ENCODE measurements around the gene UBAC2. TPM values are rescaled to one million over a fixed set of nuclear protein-coding genes. Genes with fewer than 3 reads are reported as not detected.
A peak's percentile ranks its signal among the peaks of the same experiment; 100 is the strongest.

The UBAC2 gene
- total and polyA plus RNA-seq, 4 experiments from 2014 or later = 88.4 to 161 (median 101) TPM

- ChIA-PET POLR2A (ENCODE audit: partially characterized antibody) (interaction anchor here (0.7 to 19.6 kb wide), 23 partner anchors 7 to 140 kb away, joined by 3 to 929 read pairs (median 12); partner anchors contain the start of gene GPR183), CTCF (ENCODE audit: partially characterized antibody) (interaction anchor here (1.4 to 14.1 kb wide), 8 partner anchors 10 to 140 kb away, joined by 3 to 217 read pairs (median 8); partner anchors contain the start of gene GPR183)
- Mint-ChIP-seq H3K36me3 (peaks cover 50 to 74% of the 10 kb centered on the region in 2 donors), H3K27me3 (no peaks in the 10 kb centered on the region), H3K4me1 (peaks cover 62 to 94% (median 74%) of the 10 kb centered on the region in 4 donors), H3K9me3 (no peaks in the 10 kb centered on the region), H3K27ac (peak overlapping the region; percentile 88 to 96 (median 93)), H3K4me3 (peak overlapping the region; percentile 61 to 87 (median 75))
- DNase-seq = no peak
- H3K36me3 ChIP-seq (ENCODE audit: insufficient read depth, low read length) = peaks cover 35% of the 10 kb centered on the region
- intact Hi-C loops (cut with micrococcal nuclease) = loop anchor here (1.0 kb wide), 1 partner anchor 9 kb away; no protein-coding TSS in a partner anchor
- no peaks in the 10 kb centered on the region for H3K27me3 ChIP-seq (ENCODE audit: insufficient read depth, low read length)
- peak overlapping the region in 1 of 2 donors; percentile 20 for H3K4me3 ChIP-seq (ENCODE audit: low read length in 2 of 2)
- H3K27ac ChIP-seq (ENCODE audit: low read depth, low read length) = peak overlapping the region; percentile 66
- H3K4me1 ChIP-seq (ENCODE audit: insufficient read depth, low read length) = peaks cover 95% of the 10 kb centered on the region
- no peaks in the 10 kb centered on the region for H3K9me3 ChIP-seq (ENCODE audit: control insufficient read depth in 1 of 2, low read length in 2 of 2)
Observed at GRCh38 chr13:99295488-99296252, 95.0 kb downstream of the UBAC2 start.

- peak overlapping the region; percentile 76 to 87 (median 86) for H3K4me3 Mint-ChIP-seq
- H3K4me1 Mint-ChIP-seq = peaks cover 58 to 92% (median 70%) of the 10 kb centered on the region in 4 donors
- Histone ChIP-seq H3K27ac (ENCODE audit: low read depth, low read length) (peak overlapping the region; percentile 66), H3K36me3 (ENCODE audit: insufficient read depth, low read length) (peaks cover 35% of the 10 kb centered on the region), H3K4me3 (ENCODE audit: low read length in 2 of 2) (peak overlapping the region in 1 of 2 donors; percentile 8), H3K27me3 (ENCODE audit: insufficient read depth, low read length) (no peaks in the 10 kb centered on the region), H3K9me3 (ENCODE audit: control insufficient read depth in 1 of 2, low read length in 2 of 2) (no peaks in the 10 kb centered on the region), H3K4me1 (ENCODE audit: insufficient read depth, low read length) (peaks cover 94% of the 10 kb centered on the region)
- H3K9me3 Mint-ChIP-seq = no peaks in the 10 kb centered on the region
- intact Hi-C loops (cut with micrococcal nuclease) = loop anchor here (1.0 kb wide), 1 partner anchor 8 kb away; no protein-coding TSS in a partner anchor
- H3K27ac Mint-ChIP-seq = peak overlapping the region; percentile 86 to 96 (median 94)
- ChIA-PET CTCF (ENCODE audit: partially characterized antibody) (interaction anchor here (0.8 to 14.1 kb wide), 9 partner anchors 10 to 139 kb away, joined by 3 to 217 read pairs (median 6); partner anchors contain the start of gene GPR183), POLR2A (ENCODE audit: partially characterized antibody) (interaction anchor here (0.7 to 19.6 kb wide), 16 partner anchors 8 to 139 kb away, joined by 3 to 929 read pairs (median 23); partner anchors contain the start of genes GPR183 and UBAC2)
- H3K36me3 Mint-ChIP-seq = peaks cover 50 to 71% of the 10 kb centered on the region in 2 donors
- H3K27me3 Mint-ChIP-seq = no peaks in the 10 kb centered on the region
- peak; percentile 46 to 69 (median 59) for DNase-seq
Observed at GRCh38 chr13:99296398-99296797, 95.7 kb downstream of the UBAC2 start.

DNA sequence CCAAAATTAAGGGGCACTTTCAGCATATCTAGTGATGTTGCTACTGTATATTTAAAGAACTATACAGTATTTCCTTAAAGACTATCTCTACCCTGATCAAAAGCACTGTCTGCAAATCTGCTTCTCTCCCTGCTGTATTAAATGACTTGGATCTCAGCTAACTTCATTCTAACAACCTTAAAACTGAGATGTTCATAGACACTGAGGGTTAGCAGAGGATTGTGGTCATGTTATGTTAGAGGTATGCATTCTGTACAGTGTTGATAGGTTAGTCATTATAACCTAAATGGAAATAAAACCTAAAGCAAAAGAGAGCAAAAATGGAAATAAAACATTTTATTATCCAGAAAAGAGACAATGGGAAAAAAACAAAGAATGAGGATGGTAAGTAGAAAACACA is 96.7 kb downstream of the UBAC2 start:
- Histone ChIP-seq H3K4me1 (ENCODE audit: insufficient read depth, low read length) (peaks cover 98% of the 10 kb centered on the region), H3K4me3 (ENCODE audit: low read length in 2 of 2) (peak overlapping the region in 1 of 2 donors; percentile 17), H3K27me3 (ENCODE audit: insufficient read depth, low read length) (no peaks in the 10 kb centered on the region), H3K9me3 (ENCODE audit: control insufficient read depth in 1 of 2, low read length in 2 of 2) (no peaks in the 10 kb centered on the region), H3K27ac (ENCODE audit: low read depth, low read length) (peak overlapping the region; percentile 66), H3K36me3 (ENCODE audit: insufficient read depth, low read length) (peaks cover 35% of the 10 kb centered on the region)
- DNase-seq = no peak
- intact Hi-C loops (cut with micrococcal nuclease) = no loop called here
- Mint-ChIP-seq H3K4me3 (peak overlapping the region; percentile 67 to 87 (median 85)), H3K36me3 (peaks cover 53 to 74% of the 10 kb centered on the region in 2 donors), H3K27me3 (no peaks in the 10 kb centered on the region), H3K9me3 (no peaks in the 10 kb centered on the region), H3K4me1 (peaks cover 62 to 90% (median 72%) of the 10 kb centered on the region in 4 donors), H3K27ac (peak overlapping the region; percentile 85 to 96 (median 94))
- CTCF ChIA-PET (ENCODE audit: partially characterized antibody) = interaction anchor here (1.0 to 14.1 kb wide), 14 partner anchors 9 to 138 kb away, joined by 3 to 217 read pairs (median 4); partner anchors contain the start of gene GPR183
- POLR2A ChIA-PET (ENCODE audit: partially characterized antibody) = interaction anchor here (0.9 to 19.6 kb wide), 17 partner anchors 9 to 309 kb away, joined by 3 to 929 read pairs (median 19); partner anchors contain the start of genes GPR183 and UBAC2

DNA sequence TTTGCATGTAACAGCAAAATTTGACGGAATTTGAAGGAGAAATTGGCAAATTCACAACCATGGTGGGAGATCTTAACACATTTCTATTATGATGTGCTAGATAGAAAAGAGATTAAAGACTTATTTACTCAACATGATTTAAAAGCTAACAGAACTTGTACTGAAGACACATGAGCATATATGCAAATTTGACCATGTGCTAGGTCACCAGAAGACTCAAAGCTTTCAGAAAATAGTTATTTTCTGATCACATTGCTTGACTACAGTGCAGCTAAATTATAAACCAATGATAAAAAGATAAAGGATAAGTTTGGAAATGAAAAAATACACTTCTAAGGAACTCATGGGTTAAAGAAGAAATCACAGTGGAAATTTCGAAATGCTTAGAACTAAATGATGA is 97.4 kb downstream of the UBAC2 start:
- Mint-ChIP-seq H3K4me1 (peaks cover 62 to 90% (median 74%) of the 10 kb centered on the region in 4 donors), H3K27me3 (no peaks in the 10 kb centered on the region), H3K9me3 (no peaks in the 10 kb centered on the region), H3K4me3 (peak overlapping the region; percentile 67 to 87 (median 85)), H3K27ac (peak overlapping the region; percentile 85 to 96 (median 94)), H3K36me3 (peaks cover 55 to 75% of the 10 kb centered on the region in 2 donors)
- H3K9me3 ChIP-seq (ENCODE audit: control insufficient read depth in 1 of 2, low read length in 2 of 2) = no peaks in the 10 kb centered on the region
- H3K4me1 ChIP-seq (ENCODE audit: insufficient read depth, low read length) = peaks cover 99% of the 10 kb centered on the region
- ChIA-PET POLR2A (ENCODE audit: partially characterized antibody) (interaction anchor here (0.9 to 19.6 kb wide), 16 partner anchors 9 to 308 kb away, joined by 3 to 929 read pairs (median 23); partner anchors contain the start of genes GPR183 and UBAC2), CTCF (ENCODE audit: partially characterized antibody) (interaction anchor here (1.0 to 14.1 kb wide), 12 partner anchors 8 to 137 kb away, joined by 3 to 217 read pairs (median 6); partner anchors contain the start of gene GPR183)
- peak overlapping the region; percentile 66 for H3K27ac ChIP-seq (ENCODE audit: low read depth, low read length)
- peaks cover 30% of the 10 kb centered on the region for H3K36me3 ChIP-seq (ENCODE audit: insufficient read depth, low read length)
- DNase-seq = no peak
- intact Hi-C loops (cut with micrococcal nuclease) = no loop called here
- no peaks in the 10 kb centered on the region for H3K27me3 ChIP-seq (ENCODE audit: insufficient read depth, low read length)
- H3K4me3 ChIP-seq (ENCODE audit: low read length in 2 of 2) = peak overlapping the region in 1 of 2 donors; percentile 17

- H3K27ac Mint-ChIP-seq = peak overlapping the region; percentile 82 to 95 (median 91)
- peak overlapping the region in 1 of 2 donors; percentile 42 for H3K4me3 ChIP-seq (ENCODE audit: low read length in 2 of 2)
- intact Hi-C loops (cut with micrococcal nuclease) = no loop called here
Observed at GRCh38 chr13:99299256-99299919, 98.7 kb downstream of the UBAC2 start.

DNA sequence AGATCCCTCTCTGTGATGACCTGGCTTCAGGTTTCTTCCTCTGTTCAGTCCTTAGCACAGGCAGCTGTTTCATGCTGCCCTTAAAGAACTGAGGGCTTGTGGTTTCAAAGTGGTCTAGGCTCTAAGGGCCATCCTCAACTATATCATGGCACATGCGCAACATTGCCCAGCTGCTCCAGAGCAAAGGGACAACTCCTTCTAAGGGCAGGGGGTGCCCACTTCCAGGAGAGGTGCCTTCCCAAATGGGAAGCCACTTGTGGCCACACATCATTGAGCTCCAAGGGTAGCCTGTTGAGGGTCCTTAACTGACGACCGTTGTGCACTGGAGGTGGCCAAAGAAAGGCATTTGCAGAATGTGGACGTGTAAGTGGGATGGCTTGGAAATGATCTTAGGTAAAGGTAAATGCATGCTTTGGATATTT is 99.3 kb downstream of the UBAC2 start:
- POLR2A ChIA-PET (ENCODE audit: partially characterized antibody) = interaction anchor here (0.8 to 19.6 kb wide), 17 partner anchors 7 to 136 kb away, joined by 3 to 929 read pairs (median 152); partner anchors contain the start of gene GPR183
- Mint-ChIP-seq H3K36me3 (peaks cover 60 to 77% of the 10 kb centered on the region in 2 donors), H3K27me3 (no peaks in the 10 kb centered on the region), H3K9me3 (no peaks in the 10 kb centered on the region), H3K4me3 (peak overlapping the region; percentile 75 to 100 (median 84)), H3K4me1 (peaks cover 59 to 91% (median 70%) of the 10 kb centered on the region in 4 donors), H3K27ac (peak overlapping the region; percentile 59 to 91 (median 85))
- CTCF ChIA-PET (ENCODE audit: partially characterized antibody) = interaction anchor here (1.0 to 14.1 kb wide), 12 partner anchors 9 to 135 kb away, joined by 3 to 217 read pairs (median 4); no protein-coding TSS in a partner anchor
- H3K27me3 ChIP-seq (ENCODE audit: insufficient read depth, low read length) = no peaks in the 10 kb centered on the region
- H3K4me3 ChIP-seq (ENCODE audit: low read length in 2 of 2) = peak overlapping the region in 1 of 2 donors; percentile 42
- peaks cover 24% of the 10 kb centered on the region for H3K36me3 ChIP-seq (ENCODE audit: insufficient read depth, low read length)
- intact Hi-C loops (cut with micrococcal nuclease) = loop anchor here (2.0 kb wide), 1 partner anchor 15 kb away; no protein-coding TSS in a partner anchor
- peaks cover 95% of the 10 kb centered on the region for H3K4me1 ChIP-seq (ENCODE audit: insufficient read depth, low read length)
- H3K9me3 ChIP-seq (ENCODE audit: control insufficient read depth in 1 of 2, low read length in 2 of 2) = no peaks in the 10 kb centered on the region
- peak overlapping the region; percentile 59 for H3K27ac ChIP-seq (ENCODE audit: low read depth, low read length)
- DNase-seq = no peak

More at GRCh38 chr13:99299256-99299919, 98.7 kb downstream of the UBAC2 start:
- Histone ChIP-seq H3K36me3 (ENCODE audit: insufficient read depth, low read length) (peaks cover 27% of the 10 kb centered on the region), H3K27me3 (ENCODE audit: insufficient read depth, low read length) (no peaks in the 10 kb centered on the region), H3K4me1 (ENCODE audit: insufficient read depth, low read length) (peaks cover 99% of the 10 kb centered on the region), H3K27ac (ENCODE audit: low read depth, low read length) (peak overlapping the region; percentile 59), H3K9me3 (ENCODE audit: control insufficient read depth in 1 of 2, low read length in 2 of 2) (no peaks in the 10 kb centered on the region)
- Mint-ChIP-seq H3K4me1 (peaks cover 60 to 90% (median 71%) of the 10 kb centered on the region in 4 donors), H3K9me3 (no peaks in the 10 kb centered on the region), H3K36me3 (peaks cover 56 to 76% of the 10 kb centered on the region in 2 donors), H3K27me3 (no peaks in the 10 kb centered on the region), H3K4me3 (peak overlapping the region; percentile 75 to 100 (median 84))
- POLR2A ChIA-PET (ENCODE audit: partially characterized antibody) = interaction anchor here (0.8 to 19.6 kb wide), 19 partner anchors 8 to 136 kb away, joined by 3 to 929 read pairs (median 77); partner anchors contain the start of gene GPR183
- no peak for DNase-seq
- CTCF ChIA-PET (ENCODE audit: partially characterized antibody) = interaction anchor here (0.5 to 14.1 kb wide), 13 partner anchors 8 to 136 kb away, joined by 3 to 217 read pairs (median 5); no protein-coding TSS in a partner anchor

Measured in CD4-positive, alpha-beta memory T cell (primary cell).